AG09319 (cell line): ENCODE measurements around the gene HNRNPAB.

Experiments used
- DNase-seq: peaks from one replicate; pipeline ENCODE4 v3.0.0-alpha.2; 2010; ENCODE audit warnings: low read depth; ENCODE audit errors: extremely low read depth
- CTCF ChIP-seq: IDR thresholded peaks from 2 replicates; pipeline ENCODE4 v1.5.1; 2011; ENCODE audit warnings: low read depth, mild to moderate bottlenecking, inconsistent platforms, low read length, moderate library complexity

The HNRNPAB gene

GRCh38 chr5:178218827-178219226 is 14.5 kb downstream of the HNRNPAB start:
- no peak for DNase-seq
- TF ChIP-seq CTCF: no peak

- no peak for DNase-seq
- no peak for TF ChIP-seq CTCF
Measured at GRCh38 chr5:178221282-178221681, 16.9 kb downstream of the HNRNPAB start.

GRCh38 chr5:178221853-178222252 is 17.5 kb downstream of the HNRNPAB start:
- no peak for TF ChIP-seq CTCF
- no peak for DNase-seq

GRCh38 chr5:178222292-178222691 is 18.0 kb downstream of the HNRNPAB start:
- no peak for TF ChIP-seq CTCF
- DNase-seq: no peak

GRCh38 chr5:178223196-178223773 is 19.0 kb downstream of the HNRNPAB start:
- DNase-seq: no peak
- no peak for TF ChIP-seq CTCF

- TF ChIP-seq CTCF: no peak
- no peak for DNase-seq
Measured at GRCh38 chr5:178223828-178224335, 19.5 kb downstream of the HNRNPAB start.

- TF ChIP-seq CTCF: no peak
- DNase-seq: no peak
Measured at GRCh38 chr5:178224403-178224802, 20.1 kb downstream of the HNRNPAB start.
